Tongue (tissue), 2 donors: ENCODE results near the gene TMEM190. TPM values are rescaled to one million over a fixed set of nuclear protein-coding genes. Genes with fewer than 3 reads are reported as not detected.

Source experiments
- DNase-seq: peaks from one replicate; pipeline ENCODE4 v3.0.0-alpha.2; 2015
- total RNA-seq: library from RNA; depleted of rRNA; stranded (reverse); fragments of >200 nt; gene quantifications from one replicate; pipeline ENCODE4 v1.2.3, GENCODE V29; 2014

The TMEM190 gene
- total RNA-seq, 1 donor from 2014 or later, result not detected

GRCh38 chr19:55423225-55424005 is 46.8 kb downstream of the TMEM190 start:
- no peak for DNase-seq

DNA sequence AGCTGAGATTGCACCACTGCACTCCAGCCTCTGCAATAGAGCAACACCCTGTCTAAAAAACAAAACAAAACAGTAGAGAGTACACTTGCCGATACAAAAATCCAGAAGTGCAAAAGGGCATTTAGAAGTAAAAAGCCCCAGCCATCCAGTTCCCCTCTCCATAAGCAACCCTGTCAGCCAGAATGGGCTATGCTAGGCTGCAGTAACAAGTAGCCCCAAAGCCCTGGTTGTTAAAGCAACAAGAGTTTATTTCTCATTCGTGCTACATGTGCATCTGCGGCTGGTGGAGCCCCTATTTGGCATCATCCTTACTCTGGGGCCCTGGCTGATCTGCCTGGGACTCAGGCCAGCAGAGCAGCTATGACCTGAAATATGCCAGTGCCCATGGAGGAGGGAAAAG is 47.9 kb downstream of the TMEM190 start:
- no peak for DNase-seq

DNA sequence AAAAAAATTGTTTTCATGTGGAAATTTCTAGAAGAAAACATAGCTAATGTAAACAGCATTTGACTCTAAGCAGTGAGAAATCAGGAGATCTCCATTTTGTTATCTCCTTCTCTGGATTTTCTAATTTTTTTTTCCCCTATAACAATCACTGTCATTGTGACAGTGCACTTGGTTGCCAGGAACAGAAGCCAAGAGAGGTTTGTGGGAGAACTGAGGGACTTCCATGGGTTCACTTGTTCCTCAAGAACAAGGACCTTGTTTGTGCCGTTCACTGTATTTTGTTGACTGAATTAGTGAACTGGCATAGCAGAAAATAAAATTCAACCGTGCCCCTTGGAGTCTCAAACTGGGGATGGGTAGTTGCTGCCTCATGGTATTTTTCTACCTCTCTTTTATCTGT is 49.4 kb downstream of the TMEM190 start:
- DNase-seq, result no peak

Other genes with a start within 250 kb of the TMEM190 start
- 338 TPM for gene TNNT1, start 227.6 kb upstream of the TMEM190 start, total RNA-seq
- gene TNNI3, start 219.1 kb upstream of the TMEM190 start, total RNA-seq, result 1.7 TPM
- 0.51 TPM for gene DNAAF3, start 210.2 kb upstream of the TMEM190 start, total RNA-seq
- gene SYT5, start 196.5 kb upstream of the TMEM190 start, total RNA-seq, result not detected
- gene PTPRH, start 167.3 kb upstream of the TMEM190 start, total RNA-seq, result 3.9 TPM
- 0.72 TPM for gene TMEM86B, start 148.1 kb upstream of the TMEM190 start, total RNA-seq
- gene PPP6R1, start 117.8 kb upstream of the TMEM190 start, total RNA-seq, result 33.4 TPM
- gene HSPBP1, start 96.7 kb upstream of the TMEM190 start, total RNA-seq, result 27.5 TPM
- gene BRSK1, start 92.8 kb upstream of the TMEM190 start, total RNA-seq, result 5.0 TPM
- not detected for gene TMEM150B, start 51.5 kb upstream of the TMEM190 start, total RNA-seq
- gene KMT5C, start 37.0 kb upstream of the TMEM190 start, total RNA-seq, result 13.3 TPM
- gene COX6B2, start 22.1 kb upstream of the TMEM190 start, total RNA-seq, result 0.72 TPM
- not detected for gene GARIN5B, start 13.6 kb upstream of the TMEM190 start, total RNA-seq
- gene IL11, start 6.4 kb upstream of the TMEM190 start, total RNA-seq, result not detected
- gene TMEM238, start 7.5 kb downstream of the TMEM190 start, total RNA-seq, result 4.2 TPM
- 453 TPM for gene RPL28, start 9.1 kb downstream of the TMEM190 start, total RNA-seq
- gene UBE2S, start 31.0 kb downstream of the TMEM190 start, total RNA-seq, result 20.7 TPM
- gene SHISA7, start 66.5 kb downstream of the TMEM190 start, total RNA-seq, result not detected
- gene ISOC2, start 84.8 kb downstream of the TMEM190 start, total RNA-seq, result 39.3 TPM
- not detected for gene C19orf85, start 87.9 kb downstream of the TMEM190 start, total RNA-seq
- 4.4 TPM for gene ZNF628, start 99.8 kb downstream of the TMEM190 start, total RNA-seq
- gene NAT14, start 108.4 kb downstream of the TMEM190 start, total RNA-seq, result 12.0 TPM
- gene SSC5D, start 111.6 kb downstream of the TMEM190 start, total RNA-seq, result 29.2 TPM
- gene SBK2, start 160.3 kb downstream of the TMEM190 start, total RNA-seq, result 10.2 TPM
- gene SBK3, start 168.7 kb downstream of the TMEM190 start, total RNA-seq, result not detected
- gene ZNF579, start 204.0 kb downstream of the TMEM190 start, total RNA-seq, result 4.1 TPM
- 5.9 TPM for gene FIZ1, start 222.7 kb downstream of the TMEM190 start, total RNA-seq
- 16.0 TPM for gene ZNF524, start 223.5 kb downstream of the TMEM190 start, total RNA-seq
- 5.0 TPM for gene ZNF865, start 228.8 kb downstream of the TMEM190 start, total RNA-seq
- gene ZNF784, start 247.7 kb downstream of the TMEM190 start, total RNA-seq, result 9.8 TPM